Thyroid gland (tissue), 4 donors: ENCODE data around the gene CACNA1E. TPM values are rescaled to one million over a fixed set of nuclear protein-coding genes. Genes with fewer than 3 reads are reported as not detected.

ENCODE experiments used
- DNase-seq, 2 donors: peaks; one replicate each; pipeline ENCODE4 v3.0.0-alpha.2; 2019
- H3K27ac ChIP-seq, 3 donors: fragments of 200-600 bp; sonication (generic); 1 replicate in 2 of 3; 2 replicates in 1 of 3; pipeline ENCODE4 v1.5.1; 2016 to 2019; ENCODE audit warnings: mild to moderate bottlenecking in 1 of 3, moderate library complexity in 1 of 3
- H3K27me3 ChIP-seq: fragments of 200-600 bp; sonication (generic); one replicate; pipeline ENCODE4 v1.5.1; 2019
- H3K36me3 ChIP-seq, 2 donors: fragments of 200-600 bp; sonication (generic); one replicate each; pipeline ENCODE4 v1.5.1; 2016 to 2019
- H3K4me1 ChIP-seq, 2 donors: fragments of 200-600 bp; sonication (generic); one replicate each; pipeline ENCODE4 v1.5.1; 2017 to 2019
- H3K4me3 ChIP-seq, 3 donors: fragments of 200-600 bp; sonication (generic); replicated peaks in 1 of 3; 1 replicate in 2 of 3; 2 replicates in 1 of 3; pipeline ENCODE4 v1.5.1; 2016; ENCODE audit warnings: mild to moderate bottlenecking in 1 of 3
- H3K9me3 ChIP-seq: fragments of 200-600 bp; sonication (generic); one replicate; pipeline ENCODE4 v1.5.1; 2017
- CTCF ChIP-seq, 6 experiments: fragments of 200-600 bp in 3 of 6; fragments of 450-650 bp in 3 of 6; sonication (generic) in 3 of 6; IDR thresholded peaks; one replicate each; pipeline ENCODE4 v1.5.1; 2016 to 2019; ENCODE audit warnings: antibody characterized with exemption in 6 of 6, mild to moderate bottlenecking in 2 of 6, inconsistent platforms in 1 of 6, moderate library complexity in 1 of 6
- POLR2A ChIP-seq, 2 donors: fragments of 450-650 bp; IDR thresholded peaks; one replicate each; pipeline ENCODE4 v1.6.1; 2017; ENCODE audit warnings: antibody characterized with exemption in 2 of 2, mild to moderate bottlenecking in 2 of 2, moderate library complexity in 1 of 2
- WGBS, 2 donors: methylation state at CpG; one replicate each; pipeline ENCODE4 v1.1.5; 2017; 5-methylcytosine and 5-hydroxymethylcytosine counted together
- intact Hi-C: fragments of 100-400 bp; cut with DNase I; formaldehyde crosslinking; loops from one replicate; pipeline ENCODE4 v1.15.1; 2023
- total RNA-seq, 4 donors: library from RNA; depleted of rRNA; stranded (reverse); fragments of >200 nt; gene quantifications; one replicate each; pipeline ENCODE4 v1.2.3, GENCODE V29; 2016

The CACNA1E gene
- total RNA-seq, 4 donors from 2014 or later: under 0.01 to 0.46 (median 0.15) TPM

GRCh38 chr1:181733486-181733885 lies 250.2 kb downstream of the CACNA1E start:
- TF ChIP-seq CTCF (IDR thresholded peaks at IDR 0.05) (no peak), POLR2A (IDR thresholded peaks at IDR 0.05) (no peak)
- H3K4me1 ChIP-seq: no peaks in the 10 kb centered on the region
- H3K4me3 ChIP-seq: no peak overlapping the region
- intact Hi-C loops: no loop called here
- no peak overlapping the region for H3K27ac ChIP-seq
- no peak for DNase-seq
- H3K36me3 ChIP-seq: no peaks in the 10 kb centered on the region
- H3K9me3 ChIP-seq: no peaks in the 10 kb centered on the region
- H3K27me3 ChIP-seq: no peaks in the 10 kb centered on the region
- 96 to 99% methylated on average over 10 to 12 of the region's 14 CpGs for WGBS, 2 donors

GRCh38 chr1:181737056-181737455 lies 253.7 kb downstream of the CACNA1E start:
- Histone ChIP-seq H3K4me3 (no peak overlapping the region), H3K4me1 (no peaks in the 10 kb centered on the region), H3K27ac (no peak overlapping the region), H3K27me3 (no peaks in the 10 kb centered on the region), H3K9me3 (no peaks in the 10 kb centered on the region), H3K36me3 (no peaks in the 10 kb centered on the region)
- TF ChIP-seq POLR2A (IDR thresholded peaks at IDR 0.05): no peak
- TF ChIP-seq CTCF (IDR thresholded peaks at IDR 0.05): no peak
- no peak for DNase-seq
- intact Hi-C loops: no loop called here
- WGBS, 2 donors: 70 to 74% methylated on average over 5 of the region's 5 CpGs

- Histone ChIP-seq H3K27ac (no peak overlapping the region), H3K36me3 (no peaks in the 10 kb centered on the region), H3K9me3 (no peaks in the 10 kb centered on the region), H3K27me3 (no peaks in the 10 kb centered on the region), H3K4me1 (peaks cover 0 to 3% of the 10 kb centered on the region in 2 donors), H3K4me3 (no peak overlapping the region)
- intact Hi-C loops: no loop called here
- WGBS, 2 donors: 88 to 90% methylated on average over 9 of the region's 9 CpGs
- no peak for DNase-seq
- TF ChIP-seq POLR2A (IDR thresholded peaks at IDR 0.05): no peak
- no peak for TF ChIP-seq CTCF (IDR thresholded peaks at IDR 0.05)
Observed at GRCh38 chr1:181739214-181739613, 255.9 kb downstream of the CACNA1E start.

- H3K4me1 ChIP-seq: peaks cover 0 to 6% of the 10 kb centered on the region in 2 donors
- no peaks in the 10 kb centered on the region for H3K36me3 ChIP-seq
- no peaks in the 10 kb centered on the region for H3K27me3 ChIP-seq
- no peak for TF ChIP-seq POLR2A (IDR thresholded peaks at IDR 0.05)
- no peak for TF ChIP-seq CTCF (IDR thresholded peaks at IDR 0.05)
- no peak overlapping the region for H3K4me3 ChIP-seq
- WGBS, 2 donors: 50 to 61% methylated on average over 4 of the region's 4 CpGs
- intact Hi-C loops: no loop called here
- no peaks in the 10 kb centered on the region for H3K9me3 ChIP-seq
- no peak for DNase-seq
- H3K27ac ChIP-seq: no peak overlapping the region
Observed at GRCh38 chr1:181742426-181742825, 259.1 kb downstream of the CACNA1E start.

GRCh38 chr1:181743878-181744312 lies 260.6 kb downstream of the CACNA1E start:
- TF ChIP-seq CTCF (IDR thresholded peaks at IDR 0.05) (no peak), POLR2A (IDR thresholded peaks at IDR 0.05) (no peak)
- no peak overlapping the region for H3K27ac ChIP-seq
- intact Hi-C loops: no loop called here
- no peaks in the 10 kb centered on the region for H3K36me3 ChIP-seq
- DNase-seq: peak; percentile 67 to 81
- no peaks in the 10 kb centered on the region for H3K27me3 ChIP-seq
- H3K9me3 ChIP-seq: no peaks in the 10 kb centered on the region
- peaks cover 0 to 6% of the 10 kb centered on the region in 2 donors for H3K4me1 ChIP-seq
- H3K4me3 ChIP-seq: no peak overlapping the region
- WGBS, 2 donors: 46 to 54% methylated on average over 6 of the region's 6 CpGs
